HEK293T (cell line): Measurements from ENCODE around the gene TNFRSF25.

Experiments used
- ARNT ChIP-seq: fragments of 450-650 bp; IDR thresholded peaks from 2 replicates; pipeline ENCODE4 v1.6.1; 2017; ENCODE audit warnings: mild to moderate bottlenecking
- ELF4 ChIP-seq: fragments of 450-650 bp; IDR thresholded peaks from 2 replicates; pipeline ENCODE4 v1.6.1; 2017; ENCODE audit warnings: antibody characterized with exemption
- FOXA1 ChIP-seq: fragments of 450-650 bp; IDR thresholded peaks from 2 replicates; pipeline ENCODE4 v1.6.1; 2016; ENCODE audit warnings: mild to moderate bottlenecking
- NFRKB ChIP-seq: fragments of 450-650 bp; IDR thresholded peaks from 2 replicates; pipeline ENCODE4 v1.6.1; 2016; ENCODE audit warnings: mild to moderate bottlenecking, moderate library complexity
- SUZ12 ChIP-seq: fragments of 450-650 bp; IDR thresholded peaks from 2 replicates; pipeline ENCODE4 v1.6.1; 2016; ENCODE audit warnings: mild to moderate bottlenecking
- TARDBP ChIP-seq: fragments of 450-650 bp; IDR thresholded peaks from 2 replicates; pipeline ENCODE4 v1.6.1; 2016

DNA sequence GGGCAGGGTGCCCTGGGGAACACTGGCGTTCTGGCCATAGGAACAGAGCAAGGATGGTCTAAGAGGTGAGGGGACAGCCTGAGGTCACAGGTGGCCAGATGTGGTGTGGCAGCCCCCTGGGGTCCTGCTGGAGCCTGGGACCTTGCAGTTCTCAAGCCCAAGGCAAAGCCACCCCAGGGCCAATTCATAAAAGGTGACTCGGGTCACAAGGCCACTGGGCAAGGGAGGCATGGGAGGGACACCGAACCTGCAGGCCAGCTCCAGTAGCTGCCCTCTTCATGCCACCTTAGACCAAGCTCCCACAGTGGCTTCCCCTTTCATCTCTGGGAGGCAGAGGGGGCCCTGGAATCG is 19.3 kb downstream of the TNFRSF25 start:
- TF ChIP-seq NFRKB (no peak), ELF4 (no peak), FOXA1 (no peak), SUZ12 (no peak), ARNT (no peak), TARDBP (no peak)
